NCI-H510A (cell line): ENCODE measurements around the gene GNAI2.
"Not testable (repeated sequence)": the region's sequence is repeated elsewhere in the genome, so short reads cannot be mapped to it uniquely, and the experiment has no call there.

Experiments used
- DNase-seq: peaks from one replicate; lab custom pipeline; 2025; lab: John Stamatoyannopoulos, UW

Gene GNAI2

DNA sequence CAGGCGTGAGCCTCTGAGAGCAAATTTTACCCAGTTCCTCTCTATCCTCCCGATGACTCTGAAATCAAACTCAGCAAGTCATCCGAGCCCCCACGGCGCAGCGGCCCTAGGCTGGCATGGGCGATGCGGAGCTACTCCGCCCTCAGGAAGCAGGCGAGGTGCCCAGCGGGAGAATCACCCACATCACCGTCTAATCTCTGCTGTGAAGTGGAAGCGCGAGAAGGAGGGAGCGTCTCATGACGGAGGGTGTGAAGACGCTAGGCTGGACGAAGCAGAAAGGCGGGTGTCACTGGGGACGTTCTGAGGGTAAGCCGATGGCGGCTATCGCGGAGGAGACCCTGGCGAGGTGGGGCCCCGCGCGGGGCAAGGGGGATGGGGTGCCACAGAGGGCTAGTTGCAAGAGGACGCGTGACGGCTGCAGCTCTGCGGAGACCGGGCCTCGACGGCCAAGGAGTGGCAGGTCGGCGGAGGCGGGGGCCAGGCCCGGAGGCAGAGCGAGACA is 9.1 kb upstream of the GNAI2 start:
- DNase-seq = no peak

DNA sequence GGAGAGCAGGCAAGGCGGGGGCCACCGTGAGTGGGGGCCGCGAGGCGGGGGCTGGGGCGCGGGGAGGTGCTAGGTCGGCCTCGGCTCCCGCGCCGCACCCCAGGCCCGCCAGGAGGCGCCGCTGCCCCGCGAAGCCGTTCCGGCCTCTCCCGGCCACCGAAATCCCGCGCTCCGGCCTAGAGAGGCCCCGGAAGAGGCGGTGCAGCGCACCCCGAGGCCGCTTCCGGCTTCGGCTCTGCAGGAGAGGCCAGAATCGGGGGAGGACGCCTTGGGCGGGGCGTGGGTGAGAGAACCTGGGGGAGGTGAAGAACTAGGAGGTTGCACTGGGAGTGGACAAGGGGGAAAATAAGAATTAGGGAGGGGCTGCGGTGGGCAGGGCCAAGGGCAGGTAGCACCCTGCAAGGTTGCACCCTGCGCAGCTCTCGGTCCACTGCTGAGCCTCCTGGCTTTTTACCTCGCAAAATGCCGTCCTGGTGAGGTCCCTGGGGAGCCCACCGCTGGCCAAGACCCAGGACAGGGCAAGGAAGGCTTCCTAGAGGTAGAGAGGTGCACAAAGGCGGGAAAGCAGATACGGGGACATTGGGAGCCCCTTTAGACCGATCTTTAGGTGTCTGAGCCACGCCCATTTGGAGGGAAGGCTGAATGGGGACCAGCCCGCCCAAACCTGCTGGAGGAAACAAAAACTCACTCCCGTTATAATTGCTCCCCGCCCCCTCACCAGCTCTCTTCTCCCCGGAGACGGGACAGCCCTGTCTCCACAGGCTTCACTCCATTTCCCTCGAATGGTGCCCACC is 8.4 kb upstream of the GNAI2 start:
- peak; percentile 88 for DNase-seq

GRCh38 chr3:50228184-50228763 is 7.7 kb upstream of the GNAI2 start:
- DNase-seq = not testable (repeated sequence)

- no peak for DNase-seq
Measured at GRCh38 chr3:50229490-50229889, 6.5 kb upstream of the GNAI2 start.

GRCh38 chr3:50230104-50230793 is 5.8 kb upstream of the GNAI2 start:
- DNase-seq = no peak

DNA sequence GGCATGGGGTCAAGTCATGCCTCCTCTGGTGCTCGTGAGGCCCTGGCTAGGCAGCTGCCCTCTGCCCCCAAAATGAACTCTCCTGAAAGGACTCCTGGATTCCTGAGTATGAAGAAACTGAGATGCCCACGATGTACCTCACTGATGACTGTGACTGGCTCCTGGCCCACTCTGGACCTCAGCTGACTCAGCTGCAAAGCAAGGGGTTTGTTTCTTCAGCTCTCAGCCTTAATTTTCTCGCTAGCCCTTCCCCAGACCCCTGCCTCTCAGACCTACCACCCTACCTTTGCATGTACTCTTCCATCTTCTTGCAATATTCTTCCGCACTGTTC is 5.2 kb upstream of the GNAI2 start:
- DNase-seq = no peak

DNA sequence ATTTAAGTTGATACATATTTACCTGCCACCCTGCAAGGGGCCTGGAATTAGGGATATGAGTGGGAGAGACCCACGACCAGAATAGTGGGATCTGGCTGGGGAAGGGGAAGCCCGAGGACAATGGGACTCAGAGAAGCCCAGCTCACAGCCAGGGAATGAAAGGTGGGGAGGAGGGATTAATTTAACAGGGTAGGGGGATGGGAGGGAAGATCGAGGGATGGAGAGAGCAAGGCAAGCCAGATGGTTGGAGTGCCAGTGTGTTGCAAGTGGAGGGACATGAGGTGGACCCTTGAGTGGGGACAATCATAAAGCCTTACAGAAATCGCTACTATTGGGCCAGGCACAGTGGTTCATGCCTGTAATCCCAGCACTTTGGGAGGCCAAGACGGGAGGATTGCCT is 4.4 kb upstream of the GNAI2 start:
- no peak for DNase-seq

DNA sequence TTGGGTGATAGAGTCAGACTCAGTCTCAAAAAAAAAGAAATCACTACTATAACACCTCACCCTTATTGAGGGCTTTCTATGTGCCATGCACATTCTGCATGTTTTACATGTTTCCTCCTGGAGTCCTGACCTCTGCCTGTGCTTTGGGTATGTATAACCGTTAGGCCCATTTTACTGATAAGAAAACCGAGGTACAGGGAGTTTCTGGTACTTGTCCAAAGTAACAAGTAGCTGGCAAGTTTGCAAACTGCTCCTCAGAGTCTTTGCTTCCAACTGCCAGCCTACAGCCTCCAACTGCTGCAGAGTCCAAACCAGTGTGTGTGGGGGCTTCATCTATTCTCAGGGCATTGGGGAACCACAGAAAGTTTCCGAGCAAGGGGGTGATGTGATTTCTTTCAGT is 3.7 kb upstream of the GNAI2 start:
- no peak for DNase-seq

GRCh38 chr3:50233176-50233575 is 2.8 kb upstream of the GNAI2 start:
- DNase-seq = no peak

- no peak for DNase-seq
Measured at GRCh38 chr3:50236484-50237132, 604 bp downstream of the GNAI2 start.

DNA sequence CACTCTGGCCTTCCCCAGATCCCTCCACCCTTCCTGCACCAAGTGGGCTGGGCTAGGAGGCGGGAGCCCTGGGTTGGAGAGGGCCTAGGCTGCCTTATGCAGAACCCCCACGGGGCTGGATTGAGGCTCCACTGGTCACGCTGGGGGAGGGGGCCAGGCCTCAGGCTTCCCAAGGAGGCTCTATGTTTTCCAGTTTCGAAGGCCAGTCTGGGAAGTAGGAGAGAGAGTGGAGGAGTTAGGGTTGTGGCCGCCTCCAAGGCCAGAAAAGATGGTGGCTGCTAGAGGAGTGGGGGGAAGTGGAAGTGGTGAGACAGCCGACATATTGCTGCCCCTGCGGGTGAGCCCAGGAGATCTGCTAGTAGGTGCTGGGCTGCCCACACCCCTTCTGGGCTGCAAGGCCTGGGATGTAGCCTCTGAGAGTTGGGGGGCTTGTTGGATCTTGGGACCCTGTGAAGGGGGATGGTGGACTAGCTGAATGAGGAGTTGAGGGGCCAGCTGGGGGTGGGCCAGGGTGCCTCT is 1.2 kb downstream of the GNAI2 start:
- DNase-seq = peak; percentile 47

GRCh38 chr3:50237754-50238548 is 1.9 kb downstream of the GNAI2 start:
- peak; percentile 68 for DNase-seq

- DNase-seq = no peak
Measured at GRCh38 chr3:50238549-50239026, 2.6 kb downstream of the GNAI2 start.

DNA sequence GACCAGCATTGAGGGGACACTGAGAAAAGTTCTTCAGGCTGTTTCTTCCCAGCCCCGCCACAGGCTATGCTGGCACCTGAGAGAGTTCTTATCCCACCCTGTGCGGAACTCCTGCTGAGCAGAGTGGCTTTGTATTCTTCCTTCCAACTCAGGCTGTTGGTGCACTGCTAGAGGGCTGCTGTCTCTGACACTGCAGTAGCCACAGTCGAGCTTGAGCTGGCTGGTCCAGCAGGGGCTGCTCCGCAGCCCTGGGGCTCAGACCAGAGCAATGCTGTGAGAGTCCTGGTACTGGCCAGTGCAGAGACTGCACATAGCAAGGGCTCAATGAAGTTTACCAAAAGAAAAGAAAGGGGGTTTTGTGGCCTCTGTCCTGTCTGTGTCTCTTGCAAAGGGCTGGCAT is 3.6 kb downstream of the GNAI2 start:
- no peak for DNase-seq

DNA sequence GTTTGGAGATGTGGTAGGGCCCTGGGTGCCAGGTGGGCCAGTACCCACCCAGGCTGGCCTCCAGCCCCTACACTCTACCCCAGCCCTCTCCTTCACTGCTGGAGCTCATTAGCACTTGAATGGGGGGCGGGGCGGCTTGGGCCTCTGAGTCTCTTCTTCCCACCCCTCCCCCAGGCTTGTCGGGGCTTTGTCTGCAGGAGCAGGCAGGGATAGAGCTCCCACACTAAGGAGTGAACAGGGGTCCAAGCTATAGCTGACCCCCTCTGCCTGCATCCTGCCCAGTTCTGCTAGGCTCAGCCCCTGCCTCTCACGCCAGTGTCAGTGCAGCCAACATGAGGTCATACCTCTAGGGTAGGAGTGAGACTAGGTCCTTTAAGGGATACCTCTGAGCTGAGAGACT is 5.2 kb downstream of the GNAI2 start:
- no peak for DNase-seq

- no peak for DNase-seq
Measured at GRCh38 chr3:50241713-50242380, 5.8 kb downstream of the GNAI2 start.

GRCh38 chr3:50242381-50242770 is 6.4 kb downstream of the GNAI2 start:
- DNase-seq = no peak

DNA sequence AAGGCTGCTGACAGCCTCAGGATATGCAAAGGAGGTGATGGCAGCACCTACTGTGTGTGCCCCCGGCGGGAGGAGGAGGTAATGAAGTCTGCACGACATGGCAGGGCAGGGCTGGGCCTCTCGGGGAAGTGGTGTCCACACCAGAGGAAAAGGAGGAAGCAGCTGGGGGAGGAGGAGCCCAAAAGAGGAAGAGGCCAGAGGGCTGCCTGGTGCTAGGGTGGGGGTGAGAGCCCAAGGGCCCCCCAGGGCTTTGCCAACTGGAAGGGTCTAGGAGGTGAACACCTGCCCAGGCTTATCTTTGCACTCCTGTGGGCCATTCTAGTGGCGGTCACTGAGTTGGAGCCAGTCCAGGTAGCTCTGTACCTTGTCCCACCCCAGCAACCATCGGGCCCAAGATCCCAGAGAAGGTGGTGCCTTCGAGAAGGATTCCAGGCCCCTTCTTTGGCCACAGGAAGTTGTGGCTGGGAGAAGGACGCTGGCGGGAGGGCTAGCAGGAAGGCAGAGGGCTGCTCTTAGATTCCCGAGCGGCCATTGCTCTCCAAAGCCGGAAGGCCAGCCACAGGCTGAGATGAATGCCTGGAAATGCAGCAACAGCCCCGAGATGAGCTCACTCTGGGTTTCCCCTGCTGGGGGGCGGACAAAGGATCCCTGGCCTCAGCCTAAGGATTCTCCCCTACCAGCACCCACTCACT is 7.0 kb downstream of the GNAI2 start:
- DNase-seq = no peak

DNA sequence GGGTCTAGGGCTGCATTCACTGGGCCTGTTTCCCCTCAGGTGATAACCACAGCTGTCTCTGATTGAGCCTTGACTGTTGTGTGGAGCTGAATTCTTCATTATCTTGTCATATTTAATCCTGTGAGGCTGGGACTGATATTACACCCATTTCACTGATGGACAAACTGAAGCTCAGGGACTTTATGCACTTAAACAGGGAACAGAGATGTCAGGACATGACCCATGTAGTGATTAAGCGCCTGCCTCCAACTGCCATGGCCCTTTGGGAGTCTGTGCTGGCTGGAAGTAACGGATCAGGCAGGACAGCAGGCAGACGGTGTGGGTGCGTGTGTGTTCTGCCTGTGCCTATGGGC is 7.5 kb downstream of the GNAI2 start:
- no peak for DNase-seq

GRCh38 chr3:50244813-50245212 is 8.8 kb downstream of the GNAI2 start:
- not testable (repeated sequence) for DNase-seq
